OCI-LY7 (cell line): ENCODE data around the gene NCKAP5. TPM values are rescaled to one million over a fixed set of nuclear protein-coding genes. Genes with fewer than 3 reads are reported as not detected.
A peak's percentile ranks its signal among the peaks of the same experiment; 100 is the strongest.

Experiments used
- BruUV-seq: library from RNA; stranded (reverse); fragments of 400-500 nt; replicated peaks from 2 replicates; lab custom pipeline; 2021; lab: Mats Ljungman, UMichigan
- CTCF ChIA-PET: fragments of 300-600 bp; sonication (Branson Sonifier 250); formaldehyde crosslinking; loops from one replicate; lab custom pipeline; 2022; ENCODE audit warnings: antibody characterized with exemption; ENCODE audit not compliant: unreplicated experiment; lab: Charles Lee
- POLR2A ChIA-PET: fragments of 300-600 bp; sonication (Branson Sonifier 250); formaldehyde crosslinking; loops from one replicate; lab custom pipeline; 2022; ENCODE audit warnings: antibody characterized with exemption; lab: Charles Lee
- DNase-seq: peaks from one replicate; pipeline ENCODE4 v3.0.0-alpha.2; 2015; ENCODE audit warnings: low spot score
- H2AFZ ChIP-seq: fragments of 200-600 bp; sonication (generic), shearing (Covaris generic); 2 replicates; pipeline ENCODE4 v1.6.1; 2014; ENCODE audit warnings: mild to moderate bottlenecking, antibody characterized with exemption, low read length, moderate library complexity
- H3K27ac ChIP-seq: fragments of 200-600 bp; sonication (generic); 2 replicates; pipeline ENCODE4 v1.5.1; 2014; ENCODE audit warnings: mixed run types, low read depth, mild to moderate bottlenecking, moderate library complexity, low read length, inconsistent platforms; ENCODE audit not compliant: poor library complexity, severe bottlenecking
- H3K36me3 ChIP-seq: fragments of 200-600 bp; sonication (generic); 2 replicates; pipeline ENCODE4 v1.6.1; 2014; ENCODE audit warnings: mild to moderate bottlenecking, antibody characterized with exemption, low read length, moderate library complexity, mixed read lengths; ENCODE audit not compliant: insufficient read depth
- H3K4me1 ChIP-seq: fragments of 200-600 bp; sonication (generic); 2 replicates; pipeline ENCODE4 v1.5.1; 2014; ENCODE audit warnings: mild to moderate bottlenecking, low read length; ENCODE audit not compliant: insufficient read depth, poor library complexity, severe bottlenecking
- H3K4me2 ChIP-seq: fragments of 200-600 bp; sonication (generic); 2 replicates; pipeline ENCODE4 v1.6.1; 2014; ENCODE audit warnings: mild to moderate bottlenecking, low read length
- H3K4me3 ChIP-seq: fragments of 200-600 bp; sonication (generic); 2 replicates; pipeline ENCODE4 v1.5.1; 2014; ENCODE audit warnings: mild to moderate bottlenecking, low read depth, low read length; ENCODE audit not compliant: poor library complexity, severe bottlenecking
- H3K79me2 ChIP-seq: fragments of 200-600 bp; sonication (generic); 2 replicates; pipeline ENCODE4 v1.6.1; 2016; ENCODE audit warnings: low read depth, mild to moderate bottlenecking, low read length, moderate library complexity, mixed read lengths; ENCODE audit not compliant: insufficient read depth
- H3K9me2 ChIP-seq: fragments of 200-600 bp; sonication (generic); 2 replicates; pipeline ENCODE4 v1.6.1; 2016; ENCODE audit warnings: mild to moderate bottlenecking, low read length, mixed read lengths; ENCODE audit not compliant: insufficient read depth
- H3K9me3 ChIP-seq: fragments of 200-600 bp; sonication (generic); 2 replicates; pipeline ENCODE4 v1.6.1; 2014; ENCODE audit warnings: mild to moderate bottlenecking, mixed run types, low read length, mixed read lengths
- H4K20me1 ChIP-seq: fragments of 200-600 bp; sonication (generic); 2 replicates; pipeline ENCODE4 v1.6.1; 2014; ENCODE audit warnings: mild to moderate bottlenecking, antibody characterized with exemption, low read length, moderate library complexity, mixed read lengths; ENCODE audit not compliant: insufficient read depth
- EZH2phosphoT487 ChIP-seq: fragments of 200-600 bp; sonication (generic); IDR thresholded peaks from 2 replicates; pipeline ENCODE4 v1.6.1; 2018; ENCODE audit warnings: low read depth, borderline replicate concordance, mild to moderate bottlenecking, mixed run types, antibody characterized with exemption, low read length, moderate library complexity, mixed read lengths
- intact Hi-C: fragments of 100-400 bp; cut with micrococcal nuclease; formaldehyde crosslinking; loops from one replicate; pipeline ENCODE4 v1.10.0; 2022; ENCODE audit not compliant: unreplicated experiment
- total RNA-seq, 2 experiments: library from RNA; depleted of rRNA in 1 of 2; stranded (reverse); fragments of >200 nt in 1 of 2; shearing (Covaris generic) in 1 of 2; gene quantifications; 2 replicates each; pipeline ENCODE4 v1.2.3, GENCODE V29; 2014 to 2022
- TF ChIP-seq, protein P1 (sequence below): fragments of 200-600 bp; sonication (generic); conservative IDR thresholded peaks from 2 replicates; pipeline ENCODE4 v1.5.1; 2014; ENCODE audit warnings: mild to moderate bottlenecking, antibody characterized with exemption, low read length, moderate library complexity, mixed read lengths

Gene NCKAP5
- total RNA-seq, 2 experiments from 2014 or later = not detected

DNA sequence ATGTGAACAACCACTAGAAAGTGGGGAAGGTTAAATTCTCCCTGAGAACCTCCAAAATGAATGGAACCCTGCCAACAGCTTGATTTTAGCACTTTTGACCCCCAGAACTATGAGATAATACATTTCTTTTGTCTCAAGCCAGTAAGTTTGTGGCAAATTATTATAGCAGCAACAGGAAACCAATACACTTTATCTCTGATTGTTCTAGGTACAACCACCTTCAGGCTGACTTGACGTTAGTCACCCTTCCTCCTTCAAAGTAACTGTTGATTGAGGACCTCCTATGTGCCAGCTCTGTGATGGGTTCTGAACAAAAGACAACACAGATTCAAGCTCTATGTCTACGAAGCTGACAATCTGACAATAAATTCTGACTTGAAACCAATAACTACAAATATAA lies 318.9 kb downstream of the NCKAP5 start:
- intact Hi-C loops = no loop called here
- peaks cover 12% of the 10 kb centered on the region; the same call in 1 of the 2 replicates for H3K9me3 ChIP-seq
- no peak overlapping the region for H3K27ac ChIP-seq
- no peaks in the 10 kb centered on the region for H3K9me2 ChIP-seq
- CTCF ChIA-PET = no interaction called here
- H4K20me1 ChIP-seq = no peaks in the 10 kb centered on the region
- peaks cover 13% of the 10 kb centered on the region for H3K4me1 ChIP-seq
- TF ChIP-seq EZH2phosphoT487 = no peak
- TF ChIP-seq, protein P1, sequence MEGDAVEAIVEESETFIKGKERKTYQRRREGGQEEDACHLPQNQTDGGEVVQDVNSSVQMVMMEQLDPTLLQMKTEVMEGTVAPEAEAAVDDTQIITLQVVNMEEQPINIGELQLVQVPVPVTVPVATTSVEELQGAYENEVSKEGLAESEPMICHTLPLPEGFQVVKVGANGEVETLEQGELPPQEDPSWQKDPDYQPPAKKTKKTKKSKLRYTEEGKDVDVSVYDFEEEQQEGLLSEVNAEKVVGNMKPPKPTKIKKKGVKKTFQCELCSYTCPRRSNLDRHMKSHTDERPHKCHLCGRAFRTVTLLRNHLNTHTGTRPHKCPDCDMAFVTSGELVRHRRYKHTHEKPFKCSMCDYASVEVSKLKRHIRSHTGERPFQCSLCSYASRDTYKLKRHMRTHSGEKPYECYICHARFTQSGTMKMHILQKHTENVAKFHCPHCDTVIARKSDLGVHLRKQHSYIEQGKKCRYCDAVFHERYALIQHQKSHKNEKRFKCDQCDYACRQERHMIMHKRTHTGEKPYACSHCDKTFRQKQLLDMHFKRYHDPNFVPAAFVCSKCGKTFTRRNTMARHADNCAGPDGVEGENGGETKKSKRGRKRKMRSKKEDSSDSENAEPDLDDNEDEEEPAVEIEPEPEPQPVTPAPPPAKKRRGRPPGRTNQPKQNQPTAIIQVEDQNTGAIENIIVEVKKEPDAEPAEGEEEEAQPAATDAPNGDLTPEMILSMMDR = no peak
- BruUV-seq = no TSS peak
- H3K4me3 ChIP-seq = no peak overlapping the region
- H3K4me2 ChIP-seq = no peak overlapping the region
- no peak overlapping the region for H2AFZ ChIP-seq
- H3K36me3 ChIP-seq = no peaks in the 10 kb centered on the region
- H3K79me2 ChIP-seq = no peaks in the 10 kb centered on the region
- POLR2A ChIA-PET = interaction anchor here (1.7 kb wide), 1 partner anchor 15 kb away, joined by 4 read pairs; no protein-coding TSS in a partner anchor
- no peak for DNase-seq

DNA sequence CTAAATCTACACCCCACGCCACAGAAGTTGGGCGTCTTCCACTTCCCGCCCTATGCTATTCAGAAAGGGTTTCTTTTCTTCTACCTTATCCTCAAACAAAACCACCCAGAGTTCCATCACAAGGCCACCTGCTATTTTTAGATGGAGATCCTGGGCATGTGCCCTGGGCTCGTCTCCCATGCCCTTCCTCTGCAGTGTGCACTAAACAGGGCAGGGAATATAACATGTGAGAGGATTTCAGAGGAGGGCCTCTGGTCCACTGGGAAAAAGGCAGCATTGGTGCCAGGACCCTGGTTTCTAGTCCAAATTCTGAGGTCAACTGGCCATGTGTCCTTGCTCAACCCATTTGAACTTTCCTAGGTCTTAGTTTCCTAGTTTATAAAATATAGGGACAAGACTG lies 320.0 kb downstream of the NCKAP5 start:
- Histone ChIP-seq H3K4me2 (no peak overlapping the region), H3K79me2 (no peaks in the 10 kb centered on the region), H3K4me3 (no peak overlapping the region), H3K9me2 (no peaks in the 10 kb centered on the region), H4K20me1 (no peaks in the 10 kb centered on the region), H3K4me1 (peaks cover 13% of the 10 kb centered on the region), H2AFZ (peak overlapping the region; percentile 100; the same call in 1 of the 2 replicates), H3K9me3 (peaks cover 12% of the 10 kb centered on the region; the same call in 1 of the 2 replicates), H3K36me3 (no peaks in the 10 kb centered on the region), H3K27ac (no peak overlapping the region)
- POLR2A ChIA-PET = no interaction called here
- no peak for DNase-seq
- CTCF ChIA-PET = no interaction called here
- intact Hi-C loops = no loop called here
- TF ChIP-seq, protein P1 = no peak
- TF ChIP-seq EZH2phosphoT487 = no peak
- BruUV-seq = no TSS peak

DNA sequence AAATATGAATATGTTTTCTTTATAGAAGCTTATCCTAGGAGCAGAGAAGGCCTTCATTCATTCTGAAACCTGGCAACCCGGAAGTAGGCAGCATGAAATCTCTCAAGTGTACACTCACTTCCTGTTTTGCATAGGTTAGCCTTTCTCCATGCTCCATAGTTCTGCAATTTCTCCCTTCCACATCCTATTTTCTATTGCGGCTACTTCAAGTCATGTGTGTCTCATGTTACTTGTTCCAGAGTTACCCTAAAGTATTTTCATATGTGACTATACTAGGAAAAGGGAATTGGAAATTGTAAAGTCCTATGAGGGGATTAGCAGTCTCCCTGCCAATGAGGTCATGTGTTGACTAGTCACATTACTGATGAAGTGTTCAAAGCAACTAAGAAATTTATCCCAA lies 320.6 kb downstream of the NCKAP5 start:
- no peaks in the 10 kb centered on the region for H3K36me3 ChIP-seq
- H3K9me2 ChIP-seq = no peaks in the 10 kb centered on the region
- TF ChIP-seq, protein P1 = no peak
- no peak for TF ChIP-seq EZH2phosphoT487
- peak overlapping the region; percentile 43; the same call in 1 of the 2 replicates for H3K4me2 ChIP-seq
- no peak overlapping the region for H3K27ac ChIP-seq
- H4K20me1 ChIP-seq = no peaks in the 10 kb centered on the region
- H3K4me1 ChIP-seq = peaks cover 13% of the 10 kb centered on the region
- DNase-seq = peak; percentile 61
- H2AFZ ChIP-seq = peak overlapping the region; percentile 100
- H3K9me3 ChIP-seq = peaks cover 12% of the 10 kb centered on the region; the same call in 1 of the 2 replicates
- POLR2A ChIA-PET = no interaction called here
- intact Hi-C loops = no loop called here
- CTCF ChIA-PET = no interaction called here
- no peaks in the 10 kb centered on the region for H3K79me2 ChIP-seq
- peak overlapping the region; percentile 18 for H3K4me3 ChIP-seq
- BruUV-seq = no TSS peak
